HG03521 (cell line): ENCODE measurements around the gene HSPA9.

Experiments used
- ATAC-seq: cut with Tn5 transposase; IDR thresholded peaks from one replicate; pipeline ENCODE4 v1.9.1; 2021; ENCODE audit warnings: mild to moderate bottlenecking, moderate library complexity; ENCODE audit not compliant: unreplicated experiment

The HSPA9 gene

GRCh38 chr5:138575194-138576015, at the start of gene HSPA9:
Gene HSPA9 (minus strand): TSS chr5:138575401. CDS start chr5:138575318, 83 bp downstream.
- ATAC-seq: peak; percentile 77

- no peak for ATAC-seq
Measured at GRCh38 chr5:138623053-138623452, 47.9 kb upstream of the HSPA9 start.

DNA sequence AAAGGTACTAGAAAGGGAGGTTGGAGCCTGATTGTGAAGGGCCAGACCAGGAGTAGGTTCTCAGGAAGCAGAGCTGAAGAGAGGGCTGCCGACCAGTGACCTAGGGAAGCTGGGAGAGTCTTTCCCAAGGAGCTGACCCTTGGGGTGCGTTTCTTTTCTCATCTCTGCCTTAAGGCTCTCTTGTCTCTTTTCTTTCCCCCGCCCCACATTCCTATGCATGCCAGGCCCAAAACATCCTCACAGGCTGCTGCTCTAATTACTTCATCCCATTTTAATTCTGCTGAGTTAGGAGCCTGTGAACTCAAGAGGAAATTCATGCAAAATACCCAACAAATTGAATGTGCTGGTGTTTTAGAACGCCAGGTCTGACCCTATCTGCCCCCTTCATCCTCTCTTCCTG, 46.9 kb upstream of the HSPA9 start:
- no peak for ATAC-seq

GRCh38 chr5:138620663-138621224, 45.5 kb upstream of the HSPA9 start:
- ATAC-seq: no peak

DNA sequence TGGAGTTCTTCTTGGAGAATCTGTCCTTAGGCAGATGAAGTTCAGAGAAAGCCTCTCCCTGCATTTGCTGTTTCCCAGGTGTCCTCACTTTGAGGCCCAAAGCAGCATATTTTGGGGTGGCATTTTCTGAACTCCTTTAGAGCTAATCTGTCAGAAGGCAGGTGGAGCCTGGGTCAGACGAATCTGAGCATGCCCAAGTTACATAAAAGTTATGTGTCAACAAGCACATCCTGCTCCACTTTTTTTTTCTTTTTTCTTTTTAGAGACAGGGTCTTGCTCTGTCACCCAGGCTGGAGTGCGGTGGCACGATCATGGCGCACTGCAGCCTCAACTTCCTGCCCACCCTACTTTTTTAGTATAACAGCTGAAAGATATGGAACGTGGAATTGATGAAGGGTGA, 41.3 kb upstream of the HSPA9 start:
- ATAC-seq: no peak

GRCh38 chr5:138615461-138615860, 40.3 kb upstream of the HSPA9 start:
- ATAC-seq: no peak

- no peak for ATAC-seq
Measured at GRCh38 chr5:138611678-138612218, 36.5 kb upstream of the HSPA9 start.

GRCh38 chr5:138610918-138611677, 35.9 kb upstream of the HSPA9 start:
- ATAC-seq: no peak

- no peak for ATAC-seq
Measured at GRCh38 chr5:138610415-138610917, 35.3 kb upstream of the HSPA9 start.

DNA sequence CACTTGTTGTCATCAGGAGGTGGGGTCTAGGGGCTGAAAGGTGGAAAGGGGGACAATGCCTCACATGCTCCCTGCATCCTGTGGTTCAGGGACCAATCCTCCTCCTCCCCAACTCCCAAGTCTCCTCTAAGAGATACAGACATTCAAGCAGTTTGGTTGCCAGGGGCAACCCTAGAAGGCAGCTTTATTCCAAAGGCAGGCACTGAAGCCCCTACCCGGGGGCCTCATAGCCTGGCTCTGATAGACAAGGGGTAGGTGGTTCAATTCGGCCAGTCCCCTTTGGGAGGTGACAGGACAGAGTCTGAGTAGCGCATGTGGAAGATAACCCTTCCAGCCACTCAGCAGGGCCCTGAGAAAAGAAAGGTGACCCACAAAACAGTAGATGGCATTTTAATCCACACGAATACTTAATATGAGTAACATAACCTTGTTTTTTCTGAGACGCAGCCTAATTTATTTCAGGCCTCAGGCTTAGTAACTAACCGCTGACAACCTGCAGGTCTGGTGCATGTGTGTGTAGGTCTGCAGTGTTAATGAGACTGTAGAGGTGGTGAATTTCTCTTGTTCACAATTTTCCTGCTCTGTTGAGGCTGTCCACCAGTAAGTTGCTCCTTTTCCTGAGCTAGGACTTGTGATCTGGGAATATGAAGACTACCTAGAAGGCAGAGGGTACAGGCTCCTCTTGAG, 31.3 kb upstream of the HSPA9 start:
- ATAC-seq: no peak

- ATAC-seq: peak; percentile 65
Measured at GRCh38 chr5:138605254-138605972, 30.2 kb upstream of the HSPA9 start.

DNA sequence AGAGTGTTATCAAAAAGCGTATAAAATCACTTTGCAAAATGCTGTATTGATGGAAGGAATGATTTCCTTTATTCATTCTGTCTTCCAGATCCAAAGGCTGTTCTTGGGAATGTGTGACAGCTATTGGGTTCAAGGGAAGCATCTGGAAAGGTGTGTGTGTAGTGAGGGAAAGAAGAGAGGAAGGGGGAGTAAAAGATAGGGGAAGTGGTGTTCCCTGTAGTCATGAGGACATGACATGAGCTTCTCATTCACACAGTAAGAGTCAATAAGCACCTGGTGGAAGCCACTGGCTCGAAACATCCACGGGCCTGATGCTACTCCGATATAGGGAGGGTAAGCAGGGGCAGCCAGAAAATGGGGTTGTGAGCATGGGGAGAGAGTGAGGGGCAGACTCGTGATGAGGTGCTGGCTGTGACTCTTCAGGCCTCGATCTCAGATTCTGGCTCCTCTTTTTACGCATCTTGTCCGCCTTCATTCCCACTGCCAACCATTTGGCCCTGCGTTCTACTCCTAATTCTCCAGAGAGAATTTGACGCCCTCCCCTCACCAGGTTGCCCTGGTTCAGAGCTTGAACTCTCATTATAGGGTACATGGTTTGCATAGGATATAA, 29.1 kb upstream of the HSPA9 start:
- ATAC-seq: no peak

- no peak for ATAC-seq
Measured at GRCh38 chr5:138603249-138603920, 28.2 kb upstream of the HSPA9 start.

DNA sequence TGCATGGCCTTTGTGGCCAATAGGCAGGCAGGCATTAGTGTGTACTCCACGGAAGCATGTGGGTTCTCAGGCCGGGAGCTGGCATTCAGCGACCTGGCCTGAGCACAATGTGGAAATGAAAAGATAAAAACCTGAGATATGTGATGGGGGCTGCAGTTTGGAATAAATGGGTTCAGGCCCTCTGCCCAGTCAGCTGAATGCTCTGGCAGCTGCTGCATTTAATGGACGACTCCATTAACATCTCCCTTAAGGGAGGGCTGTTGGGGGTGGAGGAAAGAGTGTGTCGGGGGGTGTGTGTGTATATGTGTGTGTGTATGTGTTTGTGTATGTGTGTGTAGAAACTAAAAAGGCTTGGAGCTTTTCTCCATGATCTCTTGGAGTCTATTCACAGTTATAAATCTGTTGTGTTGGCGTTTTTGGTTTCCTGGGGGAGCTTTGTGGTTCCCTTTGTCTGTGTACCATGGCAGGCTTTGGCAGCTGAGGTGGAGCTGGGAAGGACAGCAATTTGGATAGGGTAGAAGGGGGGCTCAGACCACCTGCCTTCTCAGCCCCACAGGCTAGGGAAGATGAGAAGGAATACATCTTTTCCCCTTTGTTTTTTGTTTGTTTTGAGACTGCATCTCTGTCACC, 27.3 kb upstream of the HSPA9 start:
- ATAC-seq: no peak

GRCh38 chr5:138601444-138601843, 26.2 kb upstream of the HSPA9 start:
- no peak for ATAC-seq

- ATAC-seq: no peak
Measured at GRCh38 chr5:138600446-138600845, 25.2 kb upstream of the HSPA9 start.

- ATAC-seq: no peak
Measured at GRCh38 chr5:138597661-138598400, 22.6 kb upstream of the HSPA9 start.
